Activated T-cell treated with anti-CD3 and anti-CD28 coated beads for 1 hour (primary cell): ENCODE data around the gene HLCS.

Experiments used
- DNase-seq: peaks from one replicate; pipeline ENCODE4 v3.0.0-alpha.2; 2020; ENCODE audit warnings: low read depth

Gene HLCS

GRCh38 chr21:36719614-36720013 is 246.9 kb downstream of the HLCS start:
- DNase-seq, result no peak

GRCh38 chr21:36718951-36719501 is 247.4 kb downstream of the HLCS start:
- no peak for DNase-seq

- no peak for DNase-seq
Measured at GRCh38 chr21:36717976-36718375, 248.5 kb downstream of the HLCS start.

GRCh38 chr21:36716836-36717235 is 249.6 kb downstream of the HLCS start:
- DNase-seq, result no peak

- DNase-seq, result no peak
Measured at GRCh38 chr21:36716387-36716786, 250.1 kb downstream of the HLCS start.

- no peak for DNase-seq
Measured at GRCh38 chr21:36713746-36714145, 252.7 kb downstream of the HLCS start.

GRCh38 chr21:36710729-36711048 is 255.8 kb downstream of the HLCS start:
- no peak for DNase-seq

GRCh38 chr21:36709868-36710728 is 256.4 kb downstream of the HLCS start:
- DNase-seq, result no peak

GRCh38 chr21:36709030-36709867 is 257.2 kb downstream of the HLCS start:
- no peak for DNase-seq

- no peak for DNase-seq
Measured at GRCh38 chr21:36708286-36709029, 258.0 kb downstream of the HLCS start.

- DNase-seq, result no peak
Measured at GRCh38 chr21:36707763-36708285, 258.6 kb downstream of the HLCS start.

- no peak for DNase-seq
Measured at GRCh38 chr21:36706951-36707762, 259.3 kb downstream of the HLCS start.

- DNase-seq, result no peak
Measured at GRCh38 chr21:36706482-36706852, 260.0 kb downstream of the HLCS start.

- DNase-seq, result no peak
Measured at GRCh38 chr21:36705679-36706481, 260.6 kb downstream of the HLCS start.

- no peak for DNase-seq
Measured at GRCh38 chr21:36704958-36705678, 261.4 kb downstream of the HLCS start.

GRCh38 chr21:36704281-36704957 is 262.1 kb downstream of the HLCS start:
- DNase-seq, result no peak

GRCh38 chr21:36703626-36704280 is 262.7 kb downstream of the HLCS start:
- DNase-seq, result no peak

- DNase-seq, result no peak
Measured at GRCh38 chr21:36703123-36703522, 263.3 kb downstream of the HLCS start.

GRCh38 chr21:36702622-36702968 is 263.9 kb downstream of the HLCS start:
- no peak for DNase-seq
